Stomach (tissue), 9 donors: ENCODE measurements around the gene ZNF575. TPM values are rescaled to one million over a fixed set of nuclear protein-coding genes. Genes with fewer than 3 reads are reported as not detected.

ENCODE experiments used
- DNase-seq, 2 donors: peaks; one replicate each; pipeline versions ENCODE4 v3.0.0 to v3.0.0-alpha.2; 2013 to 2019
- H3K27ac ChIP-seq, 5 donors: fragments of 200-600 bp in 4 of 5; sonication (generic) in 4 of 5; one replicate each; pipeline ENCODE4 v1.5.1; 2013 to 2019; ENCODE audit warnings: mild to moderate bottlenecking in 1 of 5, moderate library complexity in 1 of 5
- H3K27me3 ChIP-seq, 3 donors: fragments of 200-600 bp; sonication (generic); one replicate each; pipeline ENCODE4 v1.5.1; 2017 to 2019; ENCODE audit warnings: mixed run types in 1 of 3
- H3K36me3 ChIP-seq, 4 donors: fragments of 200-600 bp; sonication (generic); 1 replicate in 3 of 4; 2 replicates in 1 of 4; pipeline ENCODE4 v1.5.1; 2016 to 2019
- H3K4me1 ChIP-seq, 4 donors: fragments of 200-600 bp; sonication (generic); one replicate each; pipeline ENCODE4 v1.5.1; 2016 to 2019
- H3K4me3 ChIP-seq, 4 donors: fragments of 200-600 bp; sonication (generic) in 3 of 4; one replicate each; pipeline ENCODE4 v1.5.1; 2016 to 2019; ENCODE audit warnings: mild to moderate bottlenecking in 1 of 4
- H3K9me3 ChIP-seq, 4 donors: fragments of 200-600 bp; sonication (generic); one replicate each; pipeline ENCODE4 v1.5.1; 2016 to 2019
- EP300 ChIP-seq: sonication (generic); formaldehyde crosslinking; IDR thresholded peaks from one replicate; pipeline ENCODE4 v1.6.1; 2017; ENCODE audit warnings: antibody characterized with exemption
- POLR2A ChIP-seq, 4 donors: fragments of 450-650 bp; IDR thresholded peaks; one replicate each; pipeline ENCODE4 v1.6.1; 2016; ENCODE audit warnings: antibody characterized with exemption in 4 of 4, control low read depth in 2 of 4, mild to moderate bottlenecking in 1 of 4, moderate library complexity in 1 of 4
- POLR2AphosphoS5 ChIP-seq, 3 donors: sonication (generic); formaldehyde crosslinking; IDR thresholded peaks; one replicate each; pipeline ENCODE4 v1.6.1; 2016; ENCODE audit warnings: antibody characterized with exemption in 3 of 3
- WGBS, 5 donors: extraction: QIAGEN DNeasy Blood & Tissue Kit in 3 of 5; methylation state at CpG; one replicate each; pipeline versions ENCODE4 v1.1.5 to v1.1.7; 2013 to 2018; 5-methylcytosine and 5-hydroxymethylcytosine counted together
- intact Hi-C: fragments of 100-400 bp; cut with DNase I; formaldehyde crosslinking; loops from one replicate; pipeline ENCODE4 v1.15.1; 2023; ENCODE audit warnings: low total_unique reads
- polyA plus RNA-seq, 3 donors: library from polyadenylated mRNA; stranded (reverse); fragments of 200-250 nt; gene quantifications; one replicate each; pipeline ENCODE4 v1.2.3, GENCODE V29; 2013
- total RNA-seq, 5 donors: library from RNA; depleted of rRNA; stranded (reverse); fragments of >200 nt; gene quantifications; one replicate each; pipeline versions ENCODE4 v1.1.0 to v1.2.3, GENCODE V29; 2014 to 2016
- TF ChIP-seq, protein P1 (sequence below), 7 experiments: fragments of 450-650 bp in 4 of 7; fragments of 200-600 bp in 3 of 7; sonication (generic) in 3 of 7; IDR thresholded peaks; one replicate each; pipeline ENCODE4 v1.5.1; 2016 to 2019; ENCODE audit warnings: antibody characterized with exemption in 7 of 7, control low read depth in 2 of 7, mild to moderate bottlenecking in 1 of 7
- donor health status: healthy with polysubstance abuse.
- donor health status: Bipolar disorder and iron deficiency.
- donor health status: healthy.

The ZNF575 gene
- total and polyA plus RNA-seq, 8 donors, result 0.37 to 23.5 (median 0.76) TPM; not detected in 3

DNA sequence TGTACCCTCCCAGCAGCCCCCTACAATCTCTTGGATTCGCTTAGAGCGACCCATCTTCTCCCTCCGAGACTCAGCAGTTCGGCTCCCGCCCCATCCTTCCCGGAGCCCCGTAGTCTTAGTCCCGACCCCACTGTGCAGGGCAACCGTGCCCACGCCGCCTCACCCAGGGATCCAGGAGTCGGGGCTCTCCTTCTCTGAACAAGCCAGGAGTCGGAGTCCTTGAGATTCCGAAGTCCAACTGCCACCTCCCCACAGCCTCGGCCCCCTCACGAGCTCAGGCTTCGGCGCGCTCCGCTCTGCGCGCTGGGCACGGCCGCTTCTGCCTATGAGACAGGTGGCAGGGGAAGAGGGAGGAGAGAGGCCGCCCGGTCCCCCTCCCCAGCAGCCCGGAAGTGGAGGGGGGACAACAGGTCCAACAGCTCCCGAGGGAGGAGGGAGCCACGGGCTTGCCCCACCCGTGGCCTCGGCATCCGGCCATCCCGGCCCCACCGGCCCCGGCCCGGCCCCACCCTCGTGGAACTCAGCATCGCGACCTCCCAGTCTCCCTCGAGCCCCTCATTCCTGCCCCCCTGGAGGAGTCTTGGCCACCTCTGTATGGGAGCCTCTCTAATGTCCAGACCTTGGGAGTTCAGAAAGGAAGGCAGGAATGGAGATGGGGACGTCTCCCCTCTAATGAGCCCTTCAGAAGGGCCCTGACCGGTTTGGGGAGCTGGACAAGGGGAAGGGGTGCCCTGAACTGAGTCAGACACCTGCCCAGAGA is 28.4 kb upstream of the ZNF575 start, which contains the start of gene PHLDB3:
PHLDB3 (minus strand) TSS at position 321 of the 760 bp plus-strand sequence. CDS start 628 bp downstream, outside the sequence.
- H3K27ac ChIP-seq, result peak within 1 kb of the TSS; percentile 83 to 90 (median 89)
- no peaks in the 10 kb centered on the region for H3K9me3 ChIP-seq
- H3K4me1 ChIP-seq, result peaks cover 12 to 37% (median 27%) of the 10 kb centered on the region in 4 donors
- DNase-seq, result peak; percentile 50 to 83
- H3K4me3 ChIP-seq, result peak within 1 kb of the TSS; percentile 75 to 82 (median 77)
- intact Hi-C loops, result no loop called here
- 2 to 5% (median 3%) methylated on average over 14 to 42 of the region's 42 CpGs for WGBS, 5 donors
- TF ChIP-seq, protein P1, sequence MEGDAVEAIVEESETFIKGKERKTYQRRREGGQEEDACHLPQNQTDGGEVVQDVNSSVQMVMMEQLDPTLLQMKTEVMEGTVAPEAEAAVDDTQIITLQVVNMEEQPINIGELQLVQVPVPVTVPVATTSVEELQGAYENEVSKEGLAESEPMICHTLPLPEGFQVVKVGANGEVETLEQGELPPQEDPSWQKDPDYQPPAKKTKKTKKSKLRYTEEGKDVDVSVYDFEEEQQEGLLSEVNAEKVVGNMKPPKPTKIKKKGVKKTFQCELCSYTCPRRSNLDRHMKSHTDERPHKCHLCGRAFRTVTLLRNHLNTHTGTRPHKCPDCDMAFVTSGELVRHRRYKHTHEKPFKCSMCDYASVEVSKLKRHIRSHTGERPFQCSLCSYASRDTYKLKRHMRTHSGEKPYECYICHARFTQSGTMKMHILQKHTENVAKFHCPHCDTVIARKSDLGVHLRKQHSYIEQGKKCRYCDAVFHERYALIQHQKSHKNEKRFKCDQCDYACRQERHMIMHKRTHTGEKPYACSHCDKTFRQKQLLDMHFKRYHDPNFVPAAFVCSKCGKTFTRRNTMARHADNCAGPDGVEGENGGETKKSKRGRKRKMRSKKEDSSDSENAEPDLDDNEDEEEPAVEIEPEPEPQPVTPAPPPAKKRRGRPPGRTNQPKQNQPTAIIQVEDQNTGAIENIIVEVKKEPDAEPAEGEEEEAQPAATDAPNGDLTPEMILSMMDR (IDR thresholded peaks at IDR 0.05), result no peak
- TF ChIP-seq POLR2A (IDR thresholded peaks at IDR 0.05), result no peak
- TF ChIP-seq POLR2AphosphoS5 (IDR thresholded peaks at IDR 0.05), result no peak
- no peak for TF ChIP-seq EP300
- H3K27me3 ChIP-seq, result no peaks in the 10 kb centered on the region
- peaks cover 8 to 36% (median 28%) of the 10 kb centered on the region in 4 donors for H3K36me3 ChIP-seq

DNA sequence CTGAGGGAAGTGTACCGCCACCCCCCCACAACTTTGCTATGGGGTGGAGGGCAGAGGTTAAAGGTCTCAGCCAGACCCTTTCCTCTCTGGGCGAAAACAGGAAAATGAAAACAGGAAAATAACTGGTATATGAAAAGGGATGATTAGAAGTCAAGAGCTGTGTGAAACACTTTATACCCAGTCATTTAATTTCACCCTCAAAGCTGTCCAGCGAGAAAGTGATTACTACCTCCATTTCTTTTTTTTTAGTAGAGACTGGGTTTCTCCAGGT is 27.9 kb upstream of the ZNF575 start:
- H3K27ac ChIP-seq, result peak overlapping the region in 4 of 5 donors; percentile 83 to 90 (median 89)
- H3K4me3 ChIP-seq, result peak overlapping the region; percentile 75 to 82 (median 77)
- no peak for DNase-seq
- peaks cover 12 to 41% (median 33%) of the 10 kb centered on the region in 4 donors for H3K36me3 ChIP-seq
- H3K4me1 ChIP-seq, result peaks cover 12 to 37% (median 27%) of the 10 kb centered on the region in 4 donors
- intact Hi-C loops, result no loop called here
- TF ChIP-seq POLR2A (IDR thresholded peaks at IDR 0.05) (no peak), POLR2AphosphoS5 (IDR thresholded peaks at IDR 0.05) (no peak), EP300 (no peak)
- TF ChIP-seq, protein P1 (IDR thresholded peaks at IDR 0.05), result no peak
- no peaks in the 10 kb centered on the region for H3K27me3 ChIP-seq
- WGBS, 5 donors, result 73 to 87% (median 75%) methylated on average over 3 of the region's 3 CpGs
- H3K9me3 ChIP-seq, result no peaks in the 10 kb centered on the region

DNA sequence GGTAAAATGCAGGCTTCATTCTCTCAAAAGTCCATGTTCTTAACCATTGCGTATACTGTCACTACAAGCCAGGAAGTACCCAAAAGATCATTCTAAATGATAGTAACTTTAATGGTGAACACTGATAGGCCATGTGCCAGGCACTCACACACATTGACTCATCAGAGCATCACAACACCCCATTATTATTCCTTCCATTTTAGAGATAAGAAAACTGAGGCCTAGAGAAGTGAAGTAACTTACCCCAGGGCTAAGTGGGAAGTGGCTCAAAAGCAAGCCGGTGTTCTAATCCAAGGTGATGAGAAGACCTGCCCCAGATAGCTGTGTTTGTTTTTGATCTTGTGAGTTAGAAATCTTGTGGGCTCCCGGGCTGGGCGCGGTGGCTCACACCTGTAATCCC is 27.0 kb upstream of the ZNF575 start:
- 91 to 94% (median 93%) methylated on average over 5 of the region's 5 CpGs for WGBS, 5 donors
- TF ChIP-seq POLR2A (IDR thresholded peaks at IDR 0.05) (no peak), EP300 (no peak), POLR2AphosphoS5 (IDR thresholded peaks at IDR 0.05) (no peak)
- TF ChIP-seq, protein P1 (IDR thresholded peaks at IDR 0.05), result no peak
- Histone ChIP-seq H3K4me1 (peaks cover 12 to 37% (median 27%) of the 10 kb centered on the region in 4 donors), H3K27ac (no peak overlapping the region), H3K27me3 (no peaks in the 10 kb centered on the region), H3K4me3 (no peak overlapping the region), H3K9me3 (no peaks in the 10 kb centered on the region), H3K36me3 (peaks cover 16 to 49% (median 42%) of the 10 kb centered on the region in 4 donors)
- no peak for DNase-seq
- intact Hi-C loops, result no loop called here

DNA sequence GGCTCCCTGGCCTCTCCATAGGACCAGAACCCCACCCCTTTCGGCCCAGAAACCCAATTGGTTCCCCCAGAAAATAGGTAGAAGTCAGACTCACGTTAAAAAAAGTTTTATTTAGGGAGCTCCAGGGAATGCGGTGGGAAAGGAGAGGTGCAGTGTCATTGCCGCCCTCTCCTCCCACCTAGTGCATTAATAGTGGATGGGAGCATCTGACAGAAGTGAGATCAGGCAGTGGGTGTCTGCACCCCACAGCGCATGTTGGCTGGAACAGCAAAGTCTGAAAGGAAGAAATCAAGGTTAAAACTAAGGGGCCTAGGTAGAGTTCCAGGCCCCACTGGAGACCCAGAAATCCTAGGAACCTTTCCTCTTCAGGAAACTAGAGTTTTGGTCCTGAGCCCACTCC is 26.4 kb upstream of the ZNF575 start:
- H3K27ac ChIP-seq, result no peak overlapping the region
- intact Hi-C loops, result no loop called here
- DNase-seq, result no peak
- TF ChIP-seq POLR2AphosphoS5 (IDR thresholded peaks at IDR 0.05), result no peak
- TF ChIP-seq, protein P1 (IDR thresholded peaks at IDR 0.05), result no peak
- no peak for TF ChIP-seq EP300
- no peak for TF ChIP-seq POLR2A (IDR thresholded peaks at IDR 0.05)
- H3K4me3 ChIP-seq, result no peak overlapping the region
- no peaks in the 10 kb centered on the region for H3K27me3 ChIP-seq
- peaks cover 16 to 52% (median 44%) of the 10 kb centered on the region in 4 donors for H3K36me3 ChIP-seq
- 84 to 94% (median 89%) methylated on average over 5 of the region's 5 CpGs for WGBS, 5 donors
- peaks cover 12 to 33% (median 24%) of the 10 kb centered on the region in 4 donors for H3K4me1 ChIP-seq
- no peaks in the 10 kb centered on the region for H3K9me3 ChIP-seq
